K562 (cell line): ENCODE results near the gene ZNF598. TPM values are rescaled to one million over a fixed set of nuclear protein-coding genes. Genes with fewer than 3 reads are reported as not detected.

Source experiments
- E2F3 ChIP-seq: fragments of 250-450 bp; sonication (Bioruptor Pico); IDR thresholded peaks from 2 replicates; pipeline ENCODE4 v1.4.0; 2020; ENCODE audit warnings: mild to moderate bottlenecking
- FOXK1 ChIP-seq: sonication (generic); formaldehyde crosslinking; IDR thresholded peaks from 2 replicates; pipeline ENCODE4 v1.8.0; 2022; ENCODE audit warnings: missing genetic modification reagents, mild to moderate bottlenecking, borderline replicate concordance
- RFX7 ChIP-seq: fragments of 250-450 bp; sonication (Bioruptor Pico); IDR thresholded peaks from 2 replicates; pipeline ENCODE4 v1.5.1; 2021; ENCODE audit warnings: mild to moderate bottlenecking
- SMAD4 ChIP-seq: fragments of 250-450 bp; sonication (Bioruptor Pico); conservative IDR thresholded peaks from 2 replicates; pipeline ENCODE4 v1.8.0; 2021; ENCODE audit warnings: inconsistent platforms, mild to moderate bottlenecking, moderate library complexity
- SRSF3 ChIP-seq: fragments of 200-400 bp; formaldehyde crosslinking; IDR thresholded peaks from 2 replicates; pipeline ENCODE4 v1.6.1; 2016; ENCODE audit warnings: mild to moderate bottlenecking, low read length, moderate library complexity; ENCODE audit not compliant: insufficient read depth
- TEAD2 ChIP-seq: fragments of 450-650 bp; IDR thresholded peaks from 2 replicates; pipeline ENCODE4 v1.6.1; 2016; ENCODE audit warnings: missing genetic modification characterization, control low read depth, missing compliant biosample characterization
- WHSC1 ChIP-seq: IDR thresholded peaks from one replicate; pipeline ENCODE4 v1.6.1; 2012; ENCODE audit warnings: low read length, control low read depth, inconsistent platforms
- ZNF124 ChIP-seq: sonication (generic); formaldehyde crosslinking; IDR thresholded peaks from 2 replicates; pipeline ENCODE4 v1.8.1; 2022; ENCODE audit warnings: missing genetic modification reagents
- ZNF212 ChIP-seq: fragments of 450-650 bp; formaldehyde crosslinking; IDR thresholded peaks from 2 replicates; pipeline ENCODE4 v1.4.0; 2020; ENCODE audit warnings: mild to moderate bottlenecking
- ZNF274 ChIP-seq: IDR thresholded peaks from 2 replicates; pipeline ENCODE4 v1.6.1; 2011; ENCODE audit warnings: low read depth, mild to moderate bottlenecking, low read length, moderate library complexity, borderline replicate concordance
- ZNF408 ChIP-seq: fragments of 250-450 bp; sonication (Bioruptor Pico); IDR thresholded peaks from 2 replicates; pipeline ENCODE4 v1.4.0; 2020; ENCODE audit warnings: low read depth, mild to moderate bottlenecking, moderate library complexity
- ZNF444 ChIP-seq: fragments of 250-450 bp; sonication (Bioruptor Pico); IDR thresholded peaks from 2 replicates; pipeline ENCODE4 v1.4.0; 2020; ENCODE audit warnings: mild to moderate bottlenecking, moderate library complexity
- ZNF695 ChIP-seq: fragments of 450-650 bp; formaldehyde crosslinking; IDR thresholded peaks from 2 replicates; pipeline ENCODE4 v1.4.0; 2020; ENCODE audit warnings: mild to moderate bottlenecking, moderate library complexity
- ZNF75A ChIP-seq: fragments of 450-650 bp; formaldehyde crosslinking; IDR thresholded peaks from 2 replicates; pipeline ENCODE4 v1.4.0; 2020; ENCODE audit warnings: mild to moderate bottlenecking
- polyA plus RNA-seq, 8 experiments: library from polyadenylated mRNA; depleted of rRNA in 4 of 8; stranded (reverse) in 5 of 8; unstranded in 3 of 8; fragments of >200 nt; fragmentation: Nextera tagmentation in 2 of 8; fragmentation: Illumina TruSeq in 1 of 8; extraction: Ambion mirVana in 2 of 8; extraction: Trizol in 1 of 8; gene quantifications; 2 replicates each; pipeline versions ENCODE4 v1.2.1 to v1.2.3, GENCODE V29; 2011 to 2014; ENCODE audit warnings: inconsistent platforms in 1 of 8, missing spikeins in 1 of 8
- total RNA-seq, 7 experiments: library from RNA; depleted of rRNA in 6 of 7; stranded (reverse); fragments of >200 nt in 6 of 7; fragmentation: Illumina TruSeq in 2 of 7; extraction: Trizol in 2 of 7; gene quantifications; 2 replicates each; pipeline versions ENCODE4 v1.2.1 to v1.2.3, GENCODE V29; 2011 to 2021; ENCODE audit warnings: low replicate concordance in 1 of 7
- TF ChIP-seq, protein P1 (sequence below): fragments of 250-450 bp; sonication (Bioruptor Pico); IDR thresholded peaks from 2 replicates; pipeline ENCODE4 v1.5.0; 2021; ENCODE audit warnings: mild to moderate bottlenecking, borderline replicate concordance
- TF ChIP-seq, protein P2 (sequence below): sonication (generic); formaldehyde crosslinking; IDR thresholded peaks from 2 replicates; pipeline ENCODE4 v1.9.0; 2022; ENCODE audit warnings: mild to moderate bottlenecking, missing genetic modification reagents
- TF ChIP-seq, protein P3 (sequence below): fragments of 450-650 bp; IDR thresholded peaks from 2 replicates; pipeline ENCODE4 v1.6.1; 2016; ENCODE audit warnings: antibody characterized with exemption
- TF ChIP-seq, protein P4 (sequence below): fragments of 450-650 bp; conservative IDR thresholded peaks from 2 replicates; pipeline ENCODE4 v1.6.1; 2016; ENCODE audit warnings: missing genetic modification characterization, low read depth, mild to moderate bottlenecking, control low read depth, missing compliant biosample characterization
- TF ChIP-seq, protein P5 (sequence below): fragments of 450-650 bp; IDR thresholded peaks from one replicate; pipeline ENCODE4 v1.6.1; 2018; ENCODE audit warnings: mild to moderate bottlenecking, moderate library complexity; ENCODE audit not compliant: partially characterized antibody
- TF ChIP-seq, protein P6 (sequence below): fragments of 250-450 bp; sonication (Bioruptor Pico); IDR thresholded peaks from 2 replicates; pipeline ENCODE4 v1.8.0; 2022; ENCODE audit warnings: moderate library complexity, mild to moderate bottlenecking, inconsistent platforms

Gene ZNF598
- total and polyA plus RNA-seq, 9 of the 15 experiments (the other 6 are each of a cell fraction or from before 2014, with no cell fraction given): 0.11 to 115 (median 29.6) TPM

DNA sequence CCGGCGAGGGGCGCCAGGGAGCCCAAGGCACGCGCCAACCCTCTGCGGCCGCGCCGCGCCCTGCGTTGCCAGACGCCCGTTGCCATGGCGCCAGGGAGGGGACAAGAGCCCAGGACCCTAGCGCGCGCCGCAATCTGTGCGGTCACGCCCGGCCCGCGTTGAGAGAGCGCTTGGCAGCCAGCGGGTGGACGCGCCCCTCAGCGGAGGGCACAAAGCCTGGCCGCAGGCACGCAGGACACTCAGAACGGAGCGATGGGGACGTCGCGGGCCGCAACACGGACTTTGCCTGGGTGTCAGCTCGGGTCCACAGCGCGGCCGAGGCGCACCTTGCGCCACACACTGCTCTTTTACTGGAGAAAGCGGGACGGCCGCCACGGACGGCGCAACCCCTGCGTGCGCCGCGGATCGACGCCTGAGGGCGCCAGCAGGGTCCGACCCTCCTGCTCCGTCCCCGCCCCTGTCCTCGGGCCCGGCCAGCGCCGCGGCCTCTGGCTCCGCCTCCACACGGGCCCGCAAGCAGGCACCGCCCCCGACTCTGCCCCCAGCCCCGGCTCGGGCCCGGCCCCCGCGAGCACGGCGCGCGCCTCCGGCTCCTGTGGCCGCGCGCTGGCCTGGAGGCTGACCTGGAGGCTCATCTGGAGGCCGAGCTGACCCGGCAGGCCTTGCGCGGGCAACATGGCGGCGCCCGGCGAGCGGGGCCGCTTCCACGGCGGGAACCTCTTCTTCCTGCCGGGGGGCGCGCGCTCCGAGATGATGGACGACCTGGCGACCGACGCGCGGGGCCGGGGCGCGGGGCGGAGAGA, 25.9 kb downstream of the ZNF598 start, which contains the start of gene GFER (continued):
- TF ChIP-seq, protein P1, sequence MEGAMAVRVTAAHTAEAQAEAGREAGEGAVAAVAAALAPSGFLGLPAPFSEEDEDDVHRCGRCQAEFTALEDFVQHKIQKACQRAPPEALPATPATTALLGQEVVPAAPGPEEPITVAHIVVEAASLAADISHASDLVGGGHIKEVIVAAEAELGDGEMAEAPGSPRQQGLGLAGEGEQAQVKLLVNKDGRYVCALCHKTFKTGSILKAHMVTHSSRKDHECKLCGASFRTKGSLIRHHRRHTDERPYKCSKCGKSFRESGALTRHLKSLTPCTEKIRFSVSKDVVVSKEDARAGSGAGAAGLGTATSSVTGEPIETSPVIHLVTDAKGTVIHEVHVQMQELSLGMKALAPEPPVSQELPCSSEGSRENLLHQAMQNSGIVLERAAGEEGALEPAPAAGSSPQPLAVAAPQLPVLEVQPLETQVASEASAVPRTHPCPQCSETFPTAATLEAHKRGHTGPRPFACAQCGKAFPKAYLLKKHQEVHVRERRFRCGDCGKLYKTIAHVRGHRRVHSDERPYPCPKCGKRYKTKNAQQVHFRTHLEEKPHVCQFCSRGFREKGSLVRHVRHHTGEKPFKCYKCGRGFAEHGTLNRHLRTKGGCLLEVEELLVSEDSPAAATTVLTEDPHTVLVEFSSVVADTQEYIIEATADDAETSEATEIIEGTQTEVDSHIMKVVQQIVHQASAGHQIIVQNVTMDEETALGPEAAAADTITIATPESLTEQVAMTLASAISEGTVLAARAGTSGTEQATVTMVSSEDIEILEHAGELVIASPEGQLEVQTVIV (CRISPR knock-in tag): no peak
- TF ChIP-seq ZNF274 (no peak), ZNF695 (CRISPR knock-in tag) (no peak), SMAD4 (CRISPR knock-in tag) (peak; percentile 80), TEAD2 (no peak), E2F3 (CRISPR knock-in tag) (peak; percentile 59; the same call in 1 of the 2 replicates), ZNF408 (CRISPR knock-in tag) (no peak), ZNF212 (no peak), SRSF3 (no peak), ZNF75A (CRISPR knock-in tag) (no peak), ZNF444 (CRISPR knock-in tag) (no peak), WHSC1 (no peak), FOXK1 (no peak; the same call in 1 of the 2 replicates), RFX7 (no peak), ZNF124 (CRISPR knock-in tag) (peak; percentile 67; the same call in 1 of the 2 replicates)
- TF ChIP-seq, protein P2, sequence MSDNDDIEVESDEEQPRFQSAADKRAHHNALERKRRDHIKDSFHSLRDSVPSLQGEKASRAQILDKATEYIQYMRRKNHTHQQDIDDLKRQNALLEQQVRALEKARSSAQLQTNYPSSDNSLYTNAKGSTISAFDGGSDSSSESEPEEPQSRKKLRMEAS (CRISPR knock-in tag): peak; percentile 65
- TF ChIP-seq, protein P3, sequence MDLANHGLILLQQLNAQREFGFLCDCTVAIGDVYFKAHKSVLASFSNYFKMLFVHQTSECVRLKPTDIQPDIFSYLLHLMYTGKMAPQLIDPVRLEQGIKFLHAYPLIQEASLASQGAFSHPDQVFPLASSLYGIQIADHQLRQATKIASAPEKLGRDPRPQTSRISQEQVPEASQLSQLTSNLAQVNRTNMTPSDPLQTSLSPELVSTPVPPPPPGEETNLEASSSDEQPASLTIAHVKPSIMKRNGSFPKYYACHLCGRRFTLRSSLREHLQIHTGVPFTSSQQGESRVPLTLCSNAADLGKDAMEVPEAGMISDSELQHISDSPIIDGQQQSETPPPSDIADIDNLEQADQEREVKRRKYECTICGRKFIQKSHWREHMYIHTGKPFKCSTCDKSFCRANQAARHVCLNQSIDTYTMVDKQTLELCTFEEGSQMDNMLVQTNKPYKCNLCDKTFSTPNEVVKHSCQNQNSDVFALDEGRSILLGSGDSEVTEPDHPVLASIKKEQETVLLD: no peak
- TF ChIP-seq, protein P4, sequence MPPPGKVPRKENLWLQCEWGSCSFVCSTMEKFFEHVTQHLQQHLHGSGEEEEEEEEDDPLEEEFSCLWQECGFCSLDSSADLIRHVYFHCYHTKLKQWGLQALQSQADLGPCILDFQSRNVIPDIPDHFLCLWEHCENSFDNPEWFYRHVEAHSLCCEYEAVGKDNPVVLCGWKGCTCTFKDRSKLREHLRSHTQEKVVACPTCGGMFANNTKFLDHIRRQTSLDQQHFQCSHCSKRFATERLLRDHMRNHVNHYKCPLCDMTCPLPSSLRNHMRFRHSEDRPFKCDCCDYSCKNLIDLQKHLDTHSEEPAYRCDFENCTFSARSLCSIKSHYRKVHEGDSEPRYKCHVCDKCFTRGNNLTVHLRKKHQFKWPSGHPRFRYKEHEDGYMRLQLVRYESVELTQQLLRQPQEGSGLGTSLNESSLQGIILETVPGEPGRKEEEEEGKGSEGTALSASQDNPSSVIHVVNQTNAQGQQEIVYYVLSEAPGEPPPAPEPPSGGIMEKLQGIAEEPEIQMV (tag): no peak
- TF ChIP-seq, protein P5, sequence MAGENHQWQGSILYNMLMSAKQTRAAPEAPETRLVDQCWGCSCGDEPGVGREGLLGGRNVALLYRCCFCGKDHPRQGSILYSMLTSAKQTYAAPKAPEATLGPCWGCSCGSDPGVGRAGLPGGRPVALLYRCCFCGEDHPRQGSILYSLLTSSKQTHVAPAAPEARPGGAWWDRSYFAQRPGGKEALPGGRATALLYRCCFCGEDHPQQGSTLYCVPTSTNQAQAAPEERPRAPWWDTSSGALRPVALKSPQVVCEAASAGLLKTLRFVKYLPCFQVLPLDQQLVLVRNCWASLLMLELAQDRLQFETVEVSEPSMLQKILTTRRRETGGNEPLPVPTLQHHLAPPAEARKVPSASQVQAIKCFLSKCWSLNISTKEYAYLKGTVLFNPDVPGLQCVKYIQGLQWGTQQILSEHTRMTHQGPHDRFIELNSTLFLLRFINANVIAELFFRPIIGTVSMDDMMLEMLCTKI: no peak
- TF ChIP-seq, protein P6, sequence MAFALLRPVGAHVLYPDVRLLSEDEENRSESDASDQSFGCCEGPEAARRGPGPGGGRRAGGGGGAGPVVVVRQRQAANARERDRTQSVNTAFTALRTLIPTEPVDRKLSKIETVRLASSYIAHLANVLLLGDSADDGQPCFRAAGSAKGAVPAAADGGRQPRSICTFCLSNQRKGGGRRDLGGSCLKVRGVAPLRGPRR: no peak
